Heart left ventricle (tissue), 13 donors: ENCODE data around the gene PLAC9.

Experiments used
- CTCF ChIP-seq, 12 donors: fragments of 200-600 bp; sonication (generic) in 4 of 12; IDR thresholded peaks; one replicate each; pipeline versions ENCODE4 v1.5.0 to v1.8.0; 2018 to 2022; ENCODE audit warnings: antibody characterized with exemption in 12 of 12, mild to moderate bottlenecking in 5 of 12
- POLR2A ChIP-seq, 2 donors: fragments of 450-650 bp; IDR thresholded peaks; one replicate each; pipeline ENCODE4 v1.6.1; 2017; ENCODE audit warnings: antibody characterized with exemption in 2 of 2, mild to moderate bottlenecking in 2 of 2, moderate library complexity in 2 of 2
- donor health status: ischemic (EF 13 %, LVEDD 7.1; RV severe dilation, severe dysfunction).
- donor health status: DM: no; HTN: yes; CAD: no.
- donor health status: DM: no; HTN: no; CAD: no.
- donor health status: ischemic (EF 25% LVEDD 6.9; RV normal size, moderate dysfunction).
- donor health status: ischemic (EF 25% LVEDD 5.7; RV mildly dilated, moderate dysfunction).
- donor health status: ischemic (EF 35%, LVEDD 5.7; RV mildly dilated, moderate dysfunction).
- donor health status: nonischemic (EF 11% LVEDD 7.7; RV severe dilation, severe dysfunction).
- donor health status: DM: yes; HTN: yes; CAD: no.
- donor health status: PGD.
- donor health status: ischemic (EF 29% LVEDD 5.4; RV normal size, mild dysfunction).
- donor health status: nonischemic (EF 23%, LVEDD 6.1; RV moderate dilation, normal function).

- no peak for TF ChIP-seq CTCF (IDR thresholded peaks at IDR 0.05)
- no peak for TF ChIP-seq POLR2A (IDR thresholded peaks at IDR 0.05)
Measured at GRCh38 chr10:80139265-80139664, 6.7 kb downstream of the PLAC9 start.
